ENCODE data around the gene DNAJC8.

DNA sequence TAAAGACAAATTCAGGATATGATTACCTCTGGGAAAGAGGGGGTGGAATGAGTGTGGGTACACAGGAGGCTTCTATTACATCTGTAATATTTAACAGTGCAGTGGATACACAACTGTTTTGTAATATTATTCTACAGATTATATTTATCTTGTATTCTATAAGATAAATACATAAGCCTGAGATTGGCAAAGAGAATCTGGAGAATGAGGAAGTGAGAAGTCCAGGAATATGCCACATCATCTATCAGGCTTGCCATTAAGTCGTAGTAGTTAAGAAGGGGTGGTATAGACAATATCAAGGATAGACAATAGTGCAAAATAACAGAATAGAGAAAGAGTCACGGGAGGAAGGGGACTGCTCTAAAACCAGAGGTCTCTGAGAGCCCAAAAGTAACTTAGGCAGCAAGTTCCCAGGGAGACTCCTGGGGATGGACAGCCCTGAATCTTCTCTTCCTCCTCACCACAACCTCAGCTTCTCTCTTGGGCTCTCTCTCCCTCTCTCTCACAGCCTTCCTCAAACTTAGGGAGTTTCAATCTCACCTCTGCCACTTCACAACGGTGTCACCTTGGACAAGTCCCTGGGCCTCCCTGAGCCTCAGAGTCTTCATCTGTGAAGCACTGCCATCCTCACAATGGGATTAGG, 42.4 kb downstream of the DNAJC8 start:
- no peak for TF ChIP-seq POLR2A (IDR thresholded peaks at IDR 0.05; ENCODE audit: low read depth, low read length)
- TF ChIP-seq POLR2AphosphoS5 (IDR thresholded peaks at IDR 0.05; ENCODE audit: low read depth, low read length) = no peak
- no peak for TF ChIP-seq POU2F2 (IDR thresholded peaks at IDR 0.05; ENCODE audit: low read depth, low read length)
- no peak for TF ChIP-seq TAF1 (IDR thresholded peaks at IDR 0.05; ENCODE audit: low read depth, low read length)

Data from GM12891 (cell line).